ENCODE measurements around the gene CREB3.

Gene CREB3

DNA sequence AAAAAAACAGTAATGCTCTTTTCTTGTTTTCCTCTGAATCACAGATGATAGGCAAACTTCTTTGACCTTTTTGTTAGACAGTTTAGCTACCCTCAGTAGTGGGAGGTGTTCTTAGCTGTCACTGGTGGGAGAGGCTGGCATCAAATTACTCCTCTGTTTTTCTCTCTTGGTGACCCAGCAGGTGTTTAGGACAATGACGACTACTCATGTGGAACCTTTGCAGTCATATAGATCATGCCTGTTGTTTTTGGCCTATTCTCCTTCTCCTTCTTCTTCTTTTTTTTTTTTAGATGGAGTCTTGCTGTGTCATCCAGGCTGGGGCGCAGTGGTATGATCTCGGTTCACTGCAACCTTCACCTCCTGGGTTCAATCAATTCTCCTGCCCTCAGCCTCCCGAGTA, 43.6 kb downstream of the CREB3 start:
- H3K4me3 ChIP-seq (ENCODE audit: control insufficient read depth, low read depth, low read length) = no peak overlapping the region
- no peak for DNase-seq (ENCODE audit: low read depth)
- TF ChIP-seq, protein P1, sequence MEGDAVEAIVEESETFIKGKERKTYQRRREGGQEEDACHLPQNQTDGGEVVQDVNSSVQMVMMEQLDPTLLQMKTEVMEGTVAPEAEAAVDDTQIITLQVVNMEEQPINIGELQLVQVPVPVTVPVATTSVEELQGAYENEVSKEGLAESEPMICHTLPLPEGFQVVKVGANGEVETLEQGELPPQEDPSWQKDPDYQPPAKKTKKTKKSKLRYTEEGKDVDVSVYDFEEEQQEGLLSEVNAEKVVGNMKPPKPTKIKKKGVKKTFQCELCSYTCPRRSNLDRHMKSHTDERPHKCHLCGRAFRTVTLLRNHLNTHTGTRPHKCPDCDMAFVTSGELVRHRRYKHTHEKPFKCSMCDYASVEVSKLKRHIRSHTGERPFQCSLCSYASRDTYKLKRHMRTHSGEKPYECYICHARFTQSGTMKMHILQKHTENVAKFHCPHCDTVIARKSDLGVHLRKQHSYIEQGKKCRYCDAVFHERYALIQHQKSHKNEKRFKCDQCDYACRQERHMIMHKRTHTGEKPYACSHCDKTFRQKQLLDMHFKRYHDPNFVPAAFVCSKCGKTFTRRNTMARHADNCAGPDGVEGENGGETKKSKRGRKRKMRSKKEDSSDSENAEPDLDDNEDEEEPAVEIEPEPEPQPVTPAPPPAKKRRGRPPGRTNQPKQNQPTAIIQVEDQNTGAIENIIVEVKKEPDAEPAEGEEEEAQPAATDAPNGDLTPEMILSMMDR (IDR thresholded peaks at IDR 0.05; ENCODE audit: control insufficient read depth, insufficient read depth, low read depth, low read length, missing control alignments) = no peak

GRCh38 chr9:35778496-35778895, 46.0 kb downstream of the CREB3 start:
- no peak overlapping the region for H3K4me3 ChIP-seq (ENCODE audit: control insufficient read depth, low read depth, low read length)
- no peak for DNase-seq (ENCODE audit: low read depth)
- TF ChIP-seq, protein P1 (IDR thresholded peaks at IDR 0.05; ENCODE audit: control insufficient read depth, insufficient read depth, low read depth, low read length, missing control alignments) = no peak

GRCh38 chr9:35781066-35781465, 48.6 kb downstream of the CREB3 start:
- DNase-seq (ENCODE audit: low read depth) = no peak
- no peak overlapping the region for H3K4me3 ChIP-seq (ENCODE audit: control insufficient read depth, low read depth, low read length)
- TF ChIP-seq, protein P1 (IDR thresholded peaks at IDR 0.05; ENCODE audit: control insufficient read depth, insufficient read depth, low read depth, low read length, missing control alignments) = no peak

DNA sequence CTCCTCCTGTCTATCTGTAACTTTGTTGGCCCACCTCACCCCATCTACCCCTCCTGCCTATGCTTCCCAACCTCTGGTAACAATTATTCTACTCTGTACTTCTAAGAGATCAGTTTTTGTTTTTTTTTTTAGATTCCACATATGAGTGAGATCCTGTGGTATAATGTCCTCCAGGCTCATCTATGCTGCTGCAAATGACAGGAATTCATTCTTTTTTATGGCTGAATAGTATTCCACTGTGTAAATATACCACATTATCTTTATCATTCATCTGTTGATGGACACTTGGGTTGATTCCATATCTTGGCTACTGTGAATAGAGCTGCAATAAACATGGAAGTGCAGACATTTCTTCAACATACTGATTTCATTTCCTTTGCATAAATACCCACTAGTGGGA, 51.0 kb downstream of the CREB3 start:
- H3K4me3 ChIP-seq (ENCODE audit: control insufficient read depth, low read depth, low read length) = no peak overlapping the region
- TF ChIP-seq, protein P1 (IDR thresholded peaks at IDR 0.05; ENCODE audit: control insufficient read depth, insufficient read depth, low read depth, low read length, missing control alignments) = no peak

More for the DNA sequence above, 51.0 kb downstream of the CREB3 start:
- no peak for DNase-seq (ENCODE audit: low read depth)
